NCI-H2029 treated with DMSO at 0.1 percent for 48 hours (cell line): ENCODE measurements around the gene NR3C2.
"Not testable (repeated sequence)": the region's sequence is repeated elsewhere in the genome, so short reads cannot be mapped to it uniquely, and the experiment has no call there.

Experiments used
- DNase-seq: peaks from one replicate; lab custom pipeline; 2025; lab: John Stamatoyannopoulos, UW

NR3C2 gene

GRCh38 chr4:148170408-148171365 lies 271.5 kb downstream of the NR3C2 start:
- DNase-seq, result no peak

DNA sequence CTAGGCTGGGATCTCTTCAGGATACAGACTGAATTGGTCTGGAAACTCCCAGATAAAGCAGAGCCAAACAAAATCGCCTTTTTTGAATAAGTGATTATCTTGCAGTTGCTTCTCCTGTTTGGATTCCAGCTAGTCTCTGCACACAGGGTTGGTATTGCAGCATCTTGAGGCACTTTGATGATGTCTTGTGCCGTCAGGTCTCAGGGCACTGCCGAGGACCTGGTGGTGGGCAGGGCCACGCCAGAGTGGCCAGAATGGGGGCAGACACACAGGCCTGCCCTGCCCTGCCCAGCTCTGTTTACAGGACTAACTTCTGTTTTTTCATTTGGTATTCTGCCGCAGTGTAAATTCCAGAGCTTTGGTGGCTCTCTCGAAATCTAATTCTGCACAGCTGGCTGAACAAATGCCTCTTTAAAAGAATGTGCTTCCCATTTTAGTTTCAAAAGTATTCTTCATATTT lies 276.1 kb downstream of the NR3C2 start:
- DNase-seq, result no peak

GRCh38 chr4:148164557-148164956 lies 277.7 kb downstream of the NR3C2 start:
- no peak for DNase-seq

- no peak for DNase-seq
Observed at GRCh38 chr4:148162991-148163390, 279.2 kb downstream of the NR3C2 start.

- no peak for DNase-seq
Observed at GRCh38 chr4:148162519-148162918, 279.7 kb downstream of the NR3C2 start.

- no peak for DNase-seq
Observed at GRCh38 chr4:148161601-148162000, 280.6 kb downstream of the NR3C2 start.

GRCh38 chr4:148159793-148160192 lies 282.4 kb downstream of the NR3C2 start:
- DNase-seq, result no peak

GRCh38 chr4:148154769-148155168 lies 287.4 kb downstream of the NR3C2 start:
- DNase-seq, result no peak

DNA sequence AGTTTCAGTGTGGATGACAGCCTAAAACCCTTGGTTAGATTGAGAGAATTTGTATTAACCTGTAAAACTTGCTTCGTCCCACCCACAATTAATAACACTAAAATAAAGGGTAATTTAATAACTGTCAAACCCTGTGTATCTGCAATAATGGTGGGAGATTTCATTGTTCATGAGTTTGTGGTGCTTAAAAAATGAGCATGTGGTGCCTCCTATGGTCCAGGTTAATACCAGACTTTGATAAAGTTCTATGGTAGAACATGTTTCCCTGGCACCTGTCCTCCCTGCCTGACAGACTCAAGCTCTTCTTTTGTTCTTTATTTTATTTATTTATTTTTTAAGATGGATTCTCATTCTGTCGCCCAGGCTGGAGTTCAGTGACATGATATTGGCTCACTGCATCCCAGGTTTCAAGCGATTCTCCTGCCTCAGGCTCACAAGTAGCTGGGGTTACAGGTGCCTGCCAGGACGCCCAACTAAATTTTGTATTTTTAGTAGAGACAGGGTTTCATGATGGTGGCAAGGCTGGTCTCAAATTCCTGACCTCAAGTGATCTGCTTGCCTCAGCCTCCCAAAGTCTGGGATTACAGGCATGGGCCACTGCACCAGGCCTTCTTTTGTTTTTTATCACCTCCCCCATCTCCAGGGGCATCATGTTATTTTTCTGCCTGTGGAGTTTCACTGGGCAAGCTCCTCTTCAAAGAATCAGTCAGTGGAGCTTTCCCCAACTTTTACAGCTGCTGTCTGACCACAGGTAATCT lies 289.2 kb downstream of the NR3C2 start:
- DNase-seq, result no peak

- DNase-seq, result no peak
Observed at GRCh38 chr4:148151806-148152205, 290.4 kb downstream of the NR3C2 start.

DNA sequence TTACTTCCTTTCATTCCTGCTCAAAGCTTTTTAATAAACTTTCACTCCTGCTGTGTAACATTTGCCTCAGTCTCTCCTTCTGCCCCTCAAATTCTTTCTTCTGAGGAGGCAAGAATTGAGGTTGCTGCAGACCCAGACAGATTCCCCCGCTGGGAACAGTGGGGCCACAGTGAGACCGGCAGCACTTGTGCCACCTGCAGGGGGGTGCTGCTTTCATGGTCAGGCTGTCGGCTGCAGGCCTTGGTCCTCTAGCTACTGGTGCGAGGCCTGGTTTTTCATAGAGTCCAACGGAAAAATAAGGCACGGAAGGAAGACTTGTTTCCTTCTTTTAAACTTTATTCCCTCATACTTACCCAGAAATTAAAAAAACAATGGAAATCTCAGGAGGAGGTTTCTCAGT lies 296.7 kb downstream of the NR3C2 start:
- DNase-seq, result no peak

GRCh38 chr4:148143174-148143573 lies 299.0 kb downstream of the NR3C2 start:
- DNase-seq, result no peak

DNA sequence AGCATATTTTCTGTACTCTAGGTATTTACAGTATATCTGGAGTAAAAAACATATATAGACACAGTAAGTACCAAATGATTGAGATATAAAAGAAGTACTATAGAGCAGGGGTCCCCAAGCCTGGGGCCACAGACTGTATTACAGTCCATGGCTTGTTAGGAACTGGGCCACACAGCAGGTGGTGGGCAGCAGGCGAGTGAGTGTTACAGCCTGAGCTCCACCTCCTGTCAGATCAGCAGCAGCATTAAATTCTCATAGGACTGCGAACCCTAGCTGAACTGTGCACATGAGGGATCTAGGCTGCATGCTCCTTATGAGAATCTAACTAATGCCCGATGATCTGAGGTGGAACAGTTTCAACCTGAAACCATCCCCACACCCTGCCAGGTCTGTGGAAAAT lies 300.7 kb downstream of the NR3C2 start:
- DNase-seq, result no peak

DNA sequence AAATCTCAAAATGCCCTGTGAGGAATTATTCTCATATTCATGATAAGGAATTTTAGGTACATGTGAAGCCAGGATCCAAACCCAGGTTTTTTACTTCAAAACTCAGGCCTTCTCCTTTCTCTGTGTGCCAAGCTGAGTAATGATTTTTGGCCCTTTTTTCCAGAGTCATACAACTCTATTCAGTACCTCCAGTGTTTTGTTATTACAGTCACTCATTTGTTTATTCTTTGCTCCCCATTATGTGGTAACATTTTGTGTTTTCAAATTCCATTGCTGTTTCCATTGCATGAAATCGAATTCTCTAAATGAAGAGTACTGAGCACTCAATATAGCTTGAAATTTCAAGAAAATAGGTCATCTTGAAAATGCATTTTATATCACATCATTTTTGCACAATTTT lies 315.4 kb downstream of the NR3C2 start:
- DNase-seq, result no peak

DNA sequence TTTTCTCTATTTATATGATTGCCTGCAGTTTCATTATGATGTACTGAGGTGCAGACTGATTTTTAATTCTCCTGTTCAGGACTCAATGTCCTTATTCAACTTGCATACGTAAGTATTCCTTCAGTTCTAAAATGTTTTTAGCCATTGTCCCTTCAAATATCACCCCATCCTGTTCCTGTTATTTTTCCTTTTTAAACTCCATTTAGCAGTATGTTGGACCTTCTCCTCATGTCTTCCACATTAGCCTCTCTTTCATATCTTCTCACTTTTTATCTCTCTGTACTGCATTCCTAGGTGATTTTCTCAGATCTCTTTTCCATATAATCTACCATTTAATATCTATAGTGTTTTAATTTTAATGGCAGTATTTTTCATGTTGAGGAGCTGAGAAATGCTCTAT lies 317.7 kb downstream of the NR3C2 start:
- no peak for DNase-seq

GRCh38 chr4:148123161-148123560 lies 319.1 kb downstream of the NR3C2 start:
- DNase-seq, result not testable (repeated sequence)

DNA sequence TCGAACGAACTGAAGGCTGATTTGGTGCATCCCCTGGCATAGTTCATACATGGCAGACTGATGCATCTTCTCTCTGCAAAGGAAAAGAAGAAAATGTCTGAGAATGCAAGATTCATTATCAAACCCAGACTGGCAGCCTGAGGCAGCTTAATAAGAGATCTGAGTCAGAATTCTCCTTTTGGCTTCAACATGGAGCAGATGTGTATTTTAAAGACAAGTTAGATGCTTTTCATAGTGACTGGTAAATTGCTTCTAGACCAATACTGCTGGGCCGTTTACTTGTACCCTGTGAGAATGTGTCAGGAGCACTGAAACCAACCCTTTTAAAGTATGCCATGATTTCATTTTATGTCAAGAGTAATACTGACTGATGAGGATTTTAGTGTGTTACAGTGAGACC lies 322.0 kb downstream of the NR3C2 start:
- no peak for DNase-seq

DNA sequence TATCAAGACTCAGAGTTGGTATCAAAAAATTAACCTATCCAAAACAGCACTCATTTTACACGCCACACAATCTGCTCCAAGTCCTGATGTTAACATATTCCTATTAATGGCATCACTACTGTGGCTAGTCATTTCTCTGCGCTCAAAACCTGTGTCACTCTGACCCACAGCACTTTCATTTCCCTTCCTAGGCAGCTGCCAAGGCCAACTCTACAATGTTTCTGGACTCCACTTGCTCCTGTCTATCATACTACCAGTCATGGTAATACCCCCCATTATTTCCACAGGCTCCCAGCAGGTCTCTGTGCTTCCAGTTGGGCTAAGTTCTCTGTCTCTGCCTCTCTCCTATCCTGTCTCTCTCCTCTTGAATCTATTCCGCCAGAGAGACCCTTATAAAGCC lies 323.6 kb downstream of the NR3C2 start:
- DNase-seq, result no peak

DNA sequence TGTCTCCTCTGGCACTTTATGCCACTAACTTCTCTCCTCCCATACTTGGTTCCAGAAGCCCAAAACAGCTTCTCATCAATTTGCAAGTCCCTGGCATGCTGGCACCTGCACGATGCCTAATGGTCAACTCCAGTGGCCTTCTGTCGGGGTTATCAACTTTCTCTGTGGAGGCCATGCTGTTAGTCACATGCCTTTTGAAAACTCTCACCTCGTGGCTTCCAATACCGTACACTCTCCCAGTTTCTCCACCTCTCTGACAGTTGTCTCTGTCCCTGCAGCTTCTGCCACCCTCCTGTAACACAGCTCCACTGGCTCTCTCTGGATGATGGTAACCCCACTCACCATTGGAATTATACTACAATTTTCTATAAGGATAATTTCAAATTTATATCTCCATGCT lies 324.0 kb downstream of the NR3C2 start:
- no peak for DNase-seq

DNA sequence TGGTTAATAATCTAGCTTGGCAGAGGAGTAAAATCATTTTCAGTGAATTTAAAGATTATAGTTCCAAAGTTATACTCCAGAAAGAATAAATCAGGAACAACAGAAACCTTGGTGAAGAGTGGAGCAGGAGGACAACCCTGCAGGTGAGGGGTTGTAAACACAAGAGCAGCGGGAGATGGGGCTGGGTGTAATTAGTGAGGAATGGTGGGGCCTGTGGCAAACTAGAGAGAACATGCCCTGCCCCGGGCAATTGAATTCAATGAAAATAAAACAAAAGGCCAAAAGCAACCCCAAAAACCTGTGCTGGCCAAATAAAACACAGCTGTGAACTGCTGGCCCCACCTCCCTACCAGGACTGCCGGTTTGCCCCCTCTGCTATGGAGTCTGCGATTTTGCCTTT lies 325.2 kb downstream of the NR3C2 start:
- no peak for DNase-seq

GRCh38 chr4:148116264-148116663 lies 325.9 kb downstream of the NR3C2 start:
- no peak for DNase-seq

DNA sequence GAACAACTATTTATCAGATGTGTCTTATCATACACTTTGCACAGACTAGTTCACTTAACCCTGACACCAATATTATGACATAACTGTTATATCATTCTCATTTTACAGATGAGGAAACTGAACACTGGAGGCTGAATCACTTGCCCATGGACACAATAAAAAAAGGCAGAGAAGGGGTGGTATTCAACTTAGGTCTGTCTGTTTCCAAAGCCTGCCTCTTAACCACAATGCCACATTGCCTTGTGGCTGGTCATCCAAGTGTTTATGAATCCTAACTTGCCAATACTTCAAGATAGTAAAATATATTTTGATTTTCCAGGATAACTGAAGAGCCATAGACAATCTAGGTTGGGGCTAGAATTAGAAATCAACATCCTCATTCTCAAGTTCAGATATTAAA lies 327.8 kb downstream of the NR3C2 start:
- DNase-seq, result no peak
